Osteoblast (primary cell): ENCODE results near the gene IGLL5. TPM values are rescaled to one million over a fixed set of nuclear protein-coding genes. Genes with fewer than 3 reads are reported as not detected.

Experiments
- DNase-seq: peaks from one replicate; pipeline ENCODE4 v3.0.0; 2011; ENCODE audit warnings: low spot score, mixed read lengths; ENCODE audit not compliant: insufficient read length; ENCODE audit errors: missing footprints
- H2AFZ ChIP-seq: 2 replicates; pipeline ENCODE4 v1.6.0; 2011; ENCODE audit warnings: mild to moderate bottlenecking, low read length
- H3K27ac ChIP-seq: 2 replicates; pipeline ENCODE4 v1.5.1; 2011; ENCODE audit warnings: mild to moderate bottlenecking, low read depth, low read length, moderate library complexity
- H3K27me3 ChIP-seq: 2 replicates; pipeline ENCODE4 v1.6.0; 2012; ENCODE audit warnings: mild to moderate bottlenecking, control low read depth, inconsistent platforms, low read length, moderate library complexity; ENCODE audit not compliant: insufficient read depth
- H3K36me3 ChIP-seq: 2 replicates; pipeline ENCODE4 v1.5.1; 2011; ENCODE audit warnings: mild to moderate bottlenecking, low read length, control low read depth, moderate library complexity; ENCODE audit not compliant: insufficient read depth
- H3K4me1 ChIP-seq: 2 replicates; pipeline ENCODE4 v1.5.1; 2011; ENCODE audit warnings: mild to moderate bottlenecking, low read length, control low read depth, moderate library complexity; ENCODE audit not compliant: insufficient read depth
- H3K4me2 ChIP-seq: 2 replicates; pipeline ENCODE4 v1.6.0; 2011; ENCODE audit warnings: mild to moderate bottlenecking, low read length; ENCODE audit not compliant: insufficient read depth
- H3K4me3 ChIP-seq: fragments of 200-600 bp; sonication (generic); 3 replicates; pipeline ENCODE4 v1.5.1; 2012; ENCODE audit warnings: mild to moderate bottlenecking, low read length, inconsistent platforms; ENCODE audit not compliant: insufficient read depth
- H3K79me2 ChIP-seq: 2 replicates; pipeline ENCODE4 v1.6.0; 2012; ENCODE audit warnings: mild to moderate bottlenecking, low read length, control low read depth, inconsistent platforms; ENCODE audit not compliant: insufficient read depth
- H3K9me3 ChIP-seq: 2 replicates; pipeline ENCODE4 v1.5.1; 2011; ENCODE audit warnings: low read depth, low read length, control low read depth
- H4K20me1 ChIP-seq: 2 replicates; pipeline ENCODE4 v1.6.0; 2012; ENCODE audit warnings: mild to moderate bottlenecking, low read length, control low read depth; ENCODE audit not compliant: insufficient read depth
- total RNA-seq: library from RNA; depleted of rRNA; stranded (reverse); fragments of >200 nt; gene quantifications from 2 replicates; pipeline ENCODE4 v1.2.3, GENCODE V29; 2012
- TF ChIP-seq, protein P1 (sequence below): IDR thresholded peaks from 2 replicates; pipeline ENCODE4 v1.5.1; 2011; ENCODE audit warnings: mild to moderate bottlenecking, low read depth, low read length, moderate library complexity; ENCODE audit errors: extremely low read depth

The IGLL5 gene
- total RNA-seq, 1 donor: not detected

DNA sequence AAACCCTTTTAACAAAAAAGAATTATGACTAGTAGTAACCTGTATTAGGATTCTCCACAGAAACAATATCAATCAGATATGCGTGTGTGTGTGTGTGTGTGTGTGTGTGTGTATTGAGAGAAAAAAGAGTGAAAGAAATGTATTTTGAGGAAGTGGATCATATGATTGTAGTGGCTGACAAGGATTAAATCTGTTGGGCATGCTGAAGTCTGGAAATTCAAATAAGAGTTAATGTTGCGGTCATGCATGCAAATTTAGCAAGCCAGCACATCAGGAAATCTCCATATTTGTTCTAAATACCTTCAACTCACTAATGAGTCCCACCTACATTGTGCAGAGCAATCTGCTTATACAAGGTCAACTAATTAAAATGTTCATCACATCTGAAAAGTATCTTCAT lies 46.8 kb upstream of the IGLL5 start:
- peaks cover 15% of the 10 kb centered on the region for H3K27me3 ChIP-seq
- no peak overlapping the region for H2AFZ ChIP-seq
- no peak for DNase-seq
- H3K4me1 ChIP-seq: no peaks in the 10 kb centered on the region
- no peak overlapping the region for H3K27ac ChIP-seq
- H3K9me3 ChIP-seq: peaks cover 3% of the 10 kb centered on the region
- no peak overlapping the region for H3K4me3 ChIP-seq
- no peak overlapping the region for H3K4me2 ChIP-seq
- no peaks in the 10 kb centered on the region for H3K36me3 ChIP-seq
- TF ChIP-seq, protein P1, sequence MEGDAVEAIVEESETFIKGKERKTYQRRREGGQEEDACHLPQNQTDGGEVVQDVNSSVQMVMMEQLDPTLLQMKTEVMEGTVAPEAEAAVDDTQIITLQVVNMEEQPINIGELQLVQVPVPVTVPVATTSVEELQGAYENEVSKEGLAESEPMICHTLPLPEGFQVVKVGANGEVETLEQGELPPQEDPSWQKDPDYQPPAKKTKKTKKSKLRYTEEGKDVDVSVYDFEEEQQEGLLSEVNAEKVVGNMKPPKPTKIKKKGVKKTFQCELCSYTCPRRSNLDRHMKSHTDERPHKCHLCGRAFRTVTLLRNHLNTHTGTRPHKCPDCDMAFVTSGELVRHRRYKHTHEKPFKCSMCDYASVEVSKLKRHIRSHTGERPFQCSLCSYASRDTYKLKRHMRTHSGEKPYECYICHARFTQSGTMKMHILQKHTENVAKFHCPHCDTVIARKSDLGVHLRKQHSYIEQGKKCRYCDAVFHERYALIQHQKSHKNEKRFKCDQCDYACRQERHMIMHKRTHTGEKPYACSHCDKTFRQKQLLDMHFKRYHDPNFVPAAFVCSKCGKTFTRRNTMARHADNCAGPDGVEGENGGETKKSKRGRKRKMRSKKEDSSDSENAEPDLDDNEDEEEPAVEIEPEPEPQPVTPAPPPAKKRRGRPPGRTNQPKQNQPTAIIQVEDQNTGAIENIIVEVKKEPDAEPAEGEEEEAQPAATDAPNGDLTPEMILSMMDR: no peak
- no peaks in the 10 kb centered on the region for H4K20me1 ChIP-seq
- H3K79me2 ChIP-seq: no peaks in the 10 kb centered on the region

DNA sequence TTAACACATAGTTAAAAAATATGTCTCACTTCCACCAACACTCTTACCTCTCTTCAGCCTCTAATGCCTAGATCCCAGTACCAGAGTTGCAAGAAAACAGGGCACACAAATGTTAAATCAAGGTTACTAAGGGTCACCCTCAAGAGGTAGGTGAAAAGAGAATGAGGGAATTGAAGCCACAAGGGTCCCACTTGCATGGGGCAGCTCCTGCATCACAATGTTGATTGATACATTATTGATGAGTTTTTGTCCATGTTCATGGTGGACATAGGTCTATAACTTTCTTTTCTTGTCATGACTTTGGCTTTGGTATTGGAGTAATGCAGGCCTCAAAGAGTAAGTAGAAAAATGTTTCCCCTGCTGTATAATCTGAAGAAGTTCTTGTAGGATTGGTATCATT lies 46.0 kb upstream of the IGLL5 start:
- TF ChIP-seq, protein P1: no peak
- Histone ChIP-seq H3K36me3 (no peaks in the 10 kb centered on the region), H2AFZ (no peak overlapping the region)

DNA sequence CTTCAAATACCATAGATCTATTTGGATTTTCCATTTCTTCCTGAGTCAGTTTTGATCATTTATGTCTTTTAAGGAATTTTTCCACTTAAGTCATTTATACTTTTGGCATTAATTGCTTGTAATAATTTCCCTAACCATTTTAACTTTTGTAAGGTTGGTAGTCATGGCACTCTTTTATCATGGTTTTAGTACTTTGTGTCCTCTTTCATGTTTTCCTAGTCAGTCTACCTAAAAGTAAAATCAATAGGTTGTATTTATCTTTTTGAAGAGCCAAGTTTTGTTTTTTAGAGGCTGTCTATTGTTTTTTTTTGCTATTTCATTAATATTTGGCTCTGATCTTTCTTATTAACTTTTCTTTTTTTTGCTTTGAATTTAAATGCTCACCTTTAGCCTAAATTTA lies 45.5 kb upstream of the IGLL5 start:
- TF ChIP-seq, protein P1: no peak
- Histone ChIP-seq H2AFZ (no peak overlapping the region), H3K4me1 (no peaks in the 10 kb centered on the region), H3K79me2 (no peaks in the 10 kb centered on the region), H4K20me1 (no peaks in the 10 kb centered on the region), H3K4me2 (no peak overlapping the region), H3K4me3 (no peak overlapping the region), H3K36me3 (no peaks in the 10 kb centered on the region), H3K27ac (no peak overlapping the region), H3K9me3 (peaks cover 3% of the 10 kb centered on the region), H3K27me3 (peaks cover 12% of the 10 kb centered on the region)
- DNase-seq: no peak

More for the DNA sequence above, 46.0 kb upstream of the IGLL5 start:
- Histone ChIP-seq H3K9me3 (peaks cover 3% of the 10 kb centered on the region), H3K27me3 (peaks cover 14% of the 10 kb centered on the region), H4K20me1 (no peaks in the 10 kb centered on the region), H3K4me1 (no peaks in the 10 kb centered on the region), H3K79me2 (no peaks in the 10 kb centered on the region), H3K27ac (no peak overlapping the region), H3K4me3 (no peak overlapping the region), H3K4me2 (no peak overlapping the region)
- no peak for DNase-seq

DNA sequence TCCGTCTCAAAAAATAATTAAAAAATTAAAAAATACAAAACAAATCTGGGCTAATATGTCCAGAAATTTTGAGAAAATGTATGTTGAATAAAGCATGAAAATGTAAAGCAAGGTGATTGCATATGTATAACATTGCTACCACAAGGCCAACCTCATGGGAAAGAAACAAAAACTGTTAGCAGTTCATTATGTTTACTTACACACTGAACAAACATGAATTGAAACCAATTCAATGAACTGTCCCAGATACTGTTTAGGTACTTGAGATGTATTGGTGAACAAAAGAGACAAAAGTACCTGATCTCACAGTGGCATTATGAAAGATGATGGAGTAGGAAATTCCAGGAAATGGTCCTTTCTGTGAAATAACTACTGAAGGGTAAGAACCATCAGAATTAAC lies 43.8 kb upstream of the IGLL5 start:
- H3K4me2 ChIP-seq: no peak overlapping the region
- H3K36me3 ChIP-seq: no peaks in the 10 kb centered on the region
- H4K20me1 ChIP-seq: no peaks in the 10 kb centered on the region
- H3K4me3 ChIP-seq: no peak overlapping the region
- H3K4me1 ChIP-seq: no peaks in the 10 kb centered on the region
- H3K27me3 ChIP-seq: peaks cover 17% of the 10 kb centered on the region
- peaks cover 3% of the 10 kb centered on the region for H3K9me3 ChIP-seq
- no peak overlapping the region for H2AFZ ChIP-seq
- TF ChIP-seq, protein P1: no peak
- no peak for DNase-seq
- no peaks in the 10 kb centered on the region for H3K79me2 ChIP-seq
- H3K27ac ChIP-seq: no peak overlapping the region
